GM23338 (cell line): ENCODE data around the gene UNC13D. TPM values are rescaled to one million over a fixed set of nuclear protein-coding genes. Genes with fewer than 3 reads are reported as not detected.
"Not testable (repeated sequence)": the region's sequence is repeated elsewhere in the genome, so short reads cannot be mapped to it uniquely, and the experiment has no call there.

Experiments
- ATAC-seq: fragments of 200-7000 bp; cut with Tn5 transposase; 3 replicates; pipeline ENCODE4 v1.9.1; 2020
- DNase-seq: peaks from one replicate; pipeline ENCODE4 v3.0.0-alpha.2; 2015; ENCODE audit warnings: low spot score
- H2AFZ ChIP-seq: fragments of 200-600 bp; sonication (generic); 2 replicates; pipeline ENCODE4 v1.8.0; 2016; ENCODE audit warnings: antibody characterized with exemption, mild to moderate bottlenecking, moderate library complexity
- H3F3A ChIP-seq: fragments of 200-600 bp; sonication (generic); replicated peaks from 2 replicates; pipeline ENCODE4 v1.8.0; 2017; ENCODE audit warnings: antibody characterized with exemption, mixed run types, low read depth
- H3K27ac ChIP-seq: fragments of 200-600 bp; sonication (generic); 2 replicates; pipeline ENCODE4 v1.6.1; 2016; ENCODE audit warnings: low read depth
- H3K27me3 ChIP-seq: fragments of 200-600 bp; sonication (generic); 2 replicates; pipeline ENCODE4 v1.8.0; 2016; ENCODE audit warnings: mild to moderate bottlenecking, mixed run types, moderate library complexity; ENCODE audit not compliant: insufficient read depth
- H3K36me3 ChIP-seq: fragments of 200-600 bp; sonication (generic); 2 replicates; pipeline ENCODE4 v1.8.0; 2016; ENCODE audit warnings: mild to moderate bottlenecking; ENCODE audit not compliant: insufficient read depth
- H3K4me1 ChIP-seq: fragments of 200-600 bp; sonication (generic); 2 replicates; pipeline ENCODE4 v1.8.0; 2016; ENCODE audit warnings: mild to moderate bottlenecking, moderate library complexity; ENCODE audit not compliant: insufficient read depth
- H3K4me2 ChIP-seq: fragments of 200-600 bp; sonication (generic); 2 replicates; pipeline ENCODE4 v1.7.1; 2017; ENCODE audit warnings: mixed run types
- H3K4me3 ChIP-seq: fragments of 200-600 bp; sonication (generic); 2 replicates; pipeline ENCODE4 v1.6.1; 2016; ENCODE audit warnings: mixed run types
- H3K79me2 ChIP-seq: fragments of 200-600 bp; sonication (generic); replicated peaks from 2 replicates; pipeline ENCODE4 v1.8.0; 2017; ENCODE audit warnings: mild to moderate bottlenecking; ENCODE audit not compliant: insufficient read depth
- H3K9me2 ChIP-seq: fragments of 200-600 bp; sonication (generic); 2 replicates; pipeline ENCODE4 v1.8.0; 2017; ENCODE audit not compliant: insufficient read depth
- H4K20me1 ChIP-seq: fragments of 200-600 bp; sonication (generic); replicated peaks from 2 replicates; pipeline ENCODE4 v1.8.0; 2017; ENCODE audit warnings: mild to moderate bottlenecking; ENCODE audit not compliant: insufficient read depth
- H3K27ac Mint-ChIP-seq: 2 replicates; pipeline ENCODE4 v1.8.0; 2020; ENCODE audit warnings: inconsistent platforms, mild to moderate bottlenecking, moderate library complexity, mixed read lengths
- H3K27me3 Mint-ChIP-seq: 3 replicates; pipeline ENCODE4 v1.8.0; 2022; ENCODE audit warnings: low read depth, mild to moderate bottlenecking, moderate library complexity, mixed read lengths, inconsistent platforms; ENCODE audit not compliant: insufficient read depth, poor library complexity
- H3K36me3 Mint-ChIP-seq: 3 replicates; pipeline ENCODE4 v1.8.0; 2021; ENCODE audit warnings: low read depth, mild to moderate bottlenecking, inconsistent platforms, moderate library complexity, mixed read lengths
- H3K4me1 Mint-ChIP-seq: 3 replicates; pipeline ENCODE4 v1.8.0; 2020; ENCODE audit warnings: mild to moderate bottlenecking, inconsistent platforms, mixed read lengths
- H3K4me3 Mint-ChIP-seq: 3 replicates; pipeline ENCODE4 v1.8.0; 2021; ENCODE audit warnings: moderate library complexity, mild to moderate bottlenecking, inconsistent platforms, mixed read lengths
- H3K9me3 Mint-ChIP-seq: 3 replicates; pipeline ENCODE4 v1.8.0; 2020; ENCODE audit warnings: moderate library complexity, mild to moderate bottlenecking, inconsistent platforms, mixed read lengths
- CREB1 ChIP-seq: fragments of 250-450 bp; sonication (Bioruptor Pico); IDR thresholded peaks from 2 replicates; pipeline ENCODE4 v1.5.0; 2020; ENCODE audit warnings: low read depth, mild to moderate bottlenecking, moderate library complexity
- CTCF ChIP-seq, 2 experiments: fragments of 200-600 bp in 1 of 2; sonication (generic) in 1 of 2; conservative IDR thresholded peaks; 2 replicates each; pipeline versions ENCODE4 v1.5.1 to v1.6.1; 2016 to 2017; ENCODE audit warnings: antibody characterized with exemption in 2 of 2, low read depth in 2 of 2, mild to moderate bottlenecking in 2 of 2, moderate library complexity in 1 of 2
- EZH2 ChIP-seq: fragments of 200-600 bp; sonication (generic); IDR thresholded peaks from one replicate; pipeline ENCODE4 v1.8.0; 2017; ENCODE audit warnings: antibody characterized with exemption, mild to moderate bottlenecking, low read depth; ENCODE audit not compliant: unreplicated experiment
- EZH2phosphoT487 ChIP-seq: fragments of 200-600 bp; sonication (generic); IDR thresholded peaks from one replicate; pipeline ENCODE4 v1.8.1; 2018; ENCODE audit warnings: antibody characterized with exemption; ENCODE audit not compliant: unreplicated experiment
- JUNB ChIP-seq: IDR thresholded peaks from one replicate; pipeline ENCODE4 v1.6.1; 2016; ENCODE audit warnings: antibody characterized with exemption; ENCODE audit not compliant: unreplicated experiment
- POLR2AphosphoS5 ChIP-seq: IDR thresholded peaks from 2 replicates; pipeline ENCODE4 v1.6.1; 2016; ENCODE audit warnings: antibody characterized with exemption, low read depth
- STAT1 ChIP-seq: IDR thresholded peaks from one replicate; pipeline ENCODE4 v1.6.1; 2016; ENCODE audit warnings: antibody characterized with exemption; ENCODE audit not compliant: unreplicated experiment
- ZNF114 ChIP-seq: fragments of 250-450 bp; sonication (Bioruptor Pico); IDR thresholded peaks from 2 replicates; pipeline ENCODE4 v1.5.0; 2020; ENCODE audit warnings: mild to moderate bottlenecking, moderate library complexity
- ZNF331 ChIP-seq: fragments of 250-450 bp; sonication (Bioruptor Pico); IDR thresholded peaks from 2 replicates; pipeline ENCODE4 v1.5.0; 2020; ENCODE audit warnings: low read depth, mild to moderate bottlenecking, moderate library complexity
- polyA plus RNA-seq: library from polyadenylated mRNA; unstranded; fragments of >200 nt; fragmentation: Nextera tagmentation; extraction: Ambion mirVana; gene quantifications from 2 replicates; pipeline ENCODE4 v1.2.1, GENCODE V29; 2016
- total RNA-seq: library from RNA; depleted of rRNA; stranded (reverse); fragments of >200 nt; shearing (Covaris generic); gene quantifications from 2 replicates; pipeline ENCODE4 v1.2.3, GENCODE V29; 2014

UNC13D gene
- total and polyA plus RNA-seq, 2 experiments from 2014 or later = 5.9 to 10.8 TPM

- Mint-ChIP-seq H3K4me3 (no peak overlapping the region), H3K27me3 (peaks cover 17% of the 10 kb centered on the region), H3K4me1 (no peaks in the 10 kb centered on the region), H3K36me3 (peaks cover 17% of the 10 kb centered on the region), H3K27ac (no peak overlapping the region), H3K9me3 (no peaks in the 10 kb centered on the region)
- Histone ChIP-seq H3K4me2 (no peak overlapping the region), H4K20me1 (no peaks in the 10 kb centered on the region), H3K27ac (no peak overlapping the region; the same call in 1 of the 2 replicates), H3F3A (peaks cover 10% of the 10 kb centered on the region; the same call in 1 of the 2 replicates), H3K36me3 (no peaks in the 10 kb centered on the region), H3K79me2 (no peaks in the 10 kb centered on the region), H3K27me3 (no peaks in the 10 kb centered on the region), H3K4me3 (no peak overlapping the region), H2AFZ (no peak overlapping the region), H3K9me2 (no peaks in the 10 kb centered on the region), H3K4me1 (no peaks in the 10 kb centered on the region)
- ATAC-seq (peak; percentile 22; the same call in 1 of the 3 replicates), DNase-seq (peak; percentile 41)
- TF ChIP-seq CTCF (conservative IDR thresholded peaks at IDR 0.05; ENCODE audit: low read depth in 2 of 2) (peak in 1 of 2 experiments; percentile 18; a peak in 1 of 4 replicates), CREB1 (CRISPR knock-in tag) (no peak)
Observed at GRCh38 chr17:75888484-75888883, 44.3 kb upstream of the UNC13D start.

- H3K27ac Mint-ChIP-seq, H2AFZ ChIP-seq, H3K36me3 ChIP-seq, H3K4me3 Mint-ChIP-seq, H3K27me3 ChIP-seq, ATAC-seq, H3K79me2 ChIP-seq, H3K27ac ChIP-seq, H3K4me1 Mint-ChIP-seq, H3K4me1 ChIP-seq, H3K9me3 Mint-ChIP-seq, H3K4me3 ChIP-seq, H4K20me1 ChIP-seq, H3K9me2 ChIP-seq, H3K4me2 ChIP-seq, DNase-seq: not testable (repeated sequence)
- H3K27me3 Mint-ChIP-seq = peaks cover 13% of the 10 kb centered on the region
- peaks cover 14% of the 10 kb centered on the region for H3K36me3 Mint-ChIP-seq
- H3F3A ChIP-seq = peaks cover 10% of the 10 kb centered on the region; the same call in 1 of the 2 replicates
Observed at GRCh38 chr17:75885860-75886259, 41.7 kb upstream of the UNC13D start.

- Histone ChIP-seq H3K4me1 (no peaks in the 10 kb centered on the region), H3K27ac (no peak overlapping the region), H3F3A (peaks cover 10% of the 10 kb centered on the region; the same call in 1 of the 2 replicates), H3K79me2 (no peaks in the 10 kb centered on the region), H3K9me2 (no peaks in the 10 kb centered on the region), H3K27me3 (no peaks in the 10 kb centered on the region), H2AFZ (no peak overlapping the region), H3K36me3 (no peaks in the 10 kb centered on the region), H4K20me1 (no peaks in the 10 kb centered on the region), H3K4me3 (no peak overlapping the region), H3K4me2 (no peak overlapping the region)
- Mint-ChIP-seq H3K36me3 (peaks cover 11% of the 10 kb centered on the region), H3K9me3 (no peaks in the 10 kb centered on the region), H3K4me1 (no peaks in the 10 kb centered on the region), H3K27ac (no peak overlapping the region), H3K27me3 (peaks cover 16% of the 10 kb centered on the region), H3K4me3 (no peak overlapping the region)
- ATAC-seq (no peak), DNase-seq (no peak)
- TF ChIP-seq ZNF114 (CRISPR knock-in tag) = no peak
- TF ChIP-seq EZH2phosphoT487 = no peak
- TF ChIP-seq ZNF331 (CRISPR knock-in tag) = no peak
- no peak for TF ChIP-seq POLR2AphosphoS5
- TF ChIP-seq EZH2 = no peak
- no peak for TF ChIP-seq STAT1
- TF ChIP-seq JUNB = no peak
- TF ChIP-seq CTCF (conservative IDR thresholded peaks at IDR 0.05; ENCODE audit: low read depth in 2 of 2) = no peak
Observed at GRCh38 chr17:75885431-75885830, 41.2 kb upstream of the UNC13D start.
